Measurements from ENCODE around the gene NALCN.

The NALCN gene

DNA sequence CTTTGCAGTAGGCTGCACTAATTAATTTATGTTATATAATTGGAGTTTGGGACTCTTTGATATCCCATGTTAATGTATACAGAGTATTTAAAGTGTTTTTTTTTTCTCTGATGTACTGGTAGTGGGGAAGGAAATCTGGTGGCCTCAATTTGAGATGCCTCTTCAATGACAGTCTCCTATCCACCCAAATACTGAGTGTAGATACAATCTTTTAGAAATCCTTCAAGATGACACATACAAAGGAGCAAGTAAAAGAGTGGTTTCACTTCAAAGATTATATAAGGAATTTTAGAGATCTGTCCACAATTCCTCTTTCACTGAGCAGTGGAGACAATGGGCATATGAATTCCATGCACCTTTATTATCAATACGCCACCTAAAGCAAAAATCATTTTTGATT is 15.1 kb downstream of the NALCN start:
- H4K20me1 ChIP-seq (ENCODE audit: low read depth, low read length), result no peaks in the 10 kb centered on the region
- H3F3A ChIP-seq (ENCODE audit: insufficient read depth), result no peaks in the 10 kb centered on the region
- TF ChIP-seq, protein P1, sequence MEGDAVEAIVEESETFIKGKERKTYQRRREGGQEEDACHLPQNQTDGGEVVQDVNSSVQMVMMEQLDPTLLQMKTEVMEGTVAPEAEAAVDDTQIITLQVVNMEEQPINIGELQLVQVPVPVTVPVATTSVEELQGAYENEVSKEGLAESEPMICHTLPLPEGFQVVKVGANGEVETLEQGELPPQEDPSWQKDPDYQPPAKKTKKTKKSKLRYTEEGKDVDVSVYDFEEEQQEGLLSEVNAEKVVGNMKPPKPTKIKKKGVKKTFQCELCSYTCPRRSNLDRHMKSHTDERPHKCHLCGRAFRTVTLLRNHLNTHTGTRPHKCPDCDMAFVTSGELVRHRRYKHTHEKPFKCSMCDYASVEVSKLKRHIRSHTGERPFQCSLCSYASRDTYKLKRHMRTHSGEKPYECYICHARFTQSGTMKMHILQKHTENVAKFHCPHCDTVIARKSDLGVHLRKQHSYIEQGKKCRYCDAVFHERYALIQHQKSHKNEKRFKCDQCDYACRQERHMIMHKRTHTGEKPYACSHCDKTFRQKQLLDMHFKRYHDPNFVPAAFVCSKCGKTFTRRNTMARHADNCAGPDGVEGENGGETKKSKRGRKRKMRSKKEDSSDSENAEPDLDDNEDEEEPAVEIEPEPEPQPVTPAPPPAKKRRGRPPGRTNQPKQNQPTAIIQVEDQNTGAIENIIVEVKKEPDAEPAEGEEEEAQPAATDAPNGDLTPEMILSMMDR (IDR thresholded peaks at IDR 0.05; ENCODE audit: insufficient read depth, low read length, poor library complexity, severe bottlenecking), result no peak
- no peak for TF ChIP-seq EZH2phosphoT487 (conservative IDR thresholded peaks at IDR 0.05; ENCODE audit: low read length)
- no peaks in the 10 kb centered on the region for H3K9me2 ChIP-seq (replicated peaks; ENCODE audit: insufficient read depth, low read length)
- H3K36me3 ChIP-seq (ENCODE audit: low read length), result no peaks in the 10 kb centered on the region
- no peak overlapping the region for H3K4me3 ChIP-seq (ENCODE audit: insufficient read depth, low read length, poor library complexity, severe bottlenecking)
- H3K4me2 ChIP-seq (ENCODE audit: low read depth, low read length, poor library complexity, severe bottlenecking), result no peak overlapping the region
- H3K9ac ChIP-seq (ENCODE audit: low read length), result no peak overlapping the region
- H3K27ac ChIP-seq (ENCODE audit: low read depth, low read length), result no peak overlapping the region
- H2AFZ ChIP-seq (ENCODE audit: low read depth, low read length, severe bottlenecking), result no peak overlapping the region
- H3K9me3 ChIP-seq (ENCODE audit: insufficient read depth, low read length), result no peaks in the 10 kb centered on the region
- no peaks in the 10 kb centered on the region for H3K27me3 ChIP-seq (ENCODE audit: low read length)
- H3K79me2 ChIP-seq (ENCODE audit: insufficient read depth, low read length), result no peaks in the 10 kb centered on the region

GRCh38 chr13:101399365-101399764 is 16.9 kb downstream of the NALCN start:
- Histone ChIP-seq H3K9me3 (ENCODE audit: insufficient read depth, low read length) (no peaks in the 10 kb centered on the region), H3K27ac (ENCODE audit: low read depth, low read length) (no peak overlapping the region), H3F3A (ENCODE audit: insufficient read depth) (no peaks in the 10 kb centered on the region), H3K36me3 (ENCODE audit: low read length) (no peaks in the 10 kb centered on the region), H3K27me3 (ENCODE audit: low read length) (no peaks in the 10 kb centered on the region), H3K79me2 (ENCODE audit: insufficient read depth, low read length) (no peaks in the 10 kb centered on the region), H3K4me3 (ENCODE audit: insufficient read depth, low read length, poor library complexity, severe bottlenecking) (no peak overlapping the region), H4K20me1 (ENCODE audit: low read depth, low read length) (no peaks in the 10 kb centered on the region), H3K4me2 (ENCODE audit: low read depth, low read length, poor library complexity, severe bottlenecking) (no peak overlapping the region), H3K9ac (ENCODE audit: low read length) (no peak overlapping the region), H3K9me2 (replicated peaks; ENCODE audit: insufficient read depth, low read length) (no peaks in the 10 kb centered on the region), H2AFZ (ENCODE audit: low read depth, low read length, severe bottlenecking) (no peak overlapping the region)
- TF ChIP-seq EZH2phosphoT487 (conservative IDR thresholded peaks at IDR 0.05; ENCODE audit: low read length), result no peak
- TF ChIP-seq, protein P1 (IDR thresholded peaks at IDR 0.05; ENCODE audit: insufficient read depth, low read length, poor library complexity, severe bottlenecking), result no peak

DNA sequence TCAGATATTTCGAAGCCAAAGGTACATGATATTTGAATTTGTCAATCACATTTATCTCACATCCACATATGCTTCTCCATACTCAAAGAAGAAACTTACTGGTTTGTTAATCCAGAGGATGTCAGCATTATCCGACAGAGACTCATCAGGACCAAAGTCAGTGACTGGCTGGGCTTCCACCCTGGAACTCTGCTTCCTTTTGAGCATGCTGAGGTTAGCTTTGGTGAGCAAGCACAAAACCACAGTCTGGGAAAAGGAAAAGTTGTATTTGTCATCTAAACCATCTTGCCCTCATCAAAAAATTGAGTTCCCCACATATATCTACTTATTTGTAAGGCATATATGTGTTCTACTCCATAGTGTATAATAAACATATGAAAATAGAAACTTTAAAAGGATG is 17.4 kb downstream of the NALCN start:
- H3K9me3 ChIP-seq (ENCODE audit: insufficient read depth, low read length), result no peaks in the 10 kb centered on the region
- no peak overlapping the region for H3K4me3 ChIP-seq (ENCODE audit: insufficient read depth, low read length, poor library complexity, severe bottlenecking)
- TF ChIP-seq, protein P1 (IDR thresholded peaks at IDR 0.05; ENCODE audit: insufficient read depth, low read length, poor library complexity, severe bottlenecking), result no peak
- no peak for TF ChIP-seq EZH2phosphoT487 (conservative IDR thresholded peaks at IDR 0.05; ENCODE audit: low read length)
- H3K36me3 ChIP-seq (ENCODE audit: low read length), result no peaks in the 10 kb centered on the region
- H3F3A ChIP-seq (ENCODE audit: insufficient read depth), result no peaks in the 10 kb centered on the region
- no peaks in the 10 kb centered on the region for H3K27me3 ChIP-seq (ENCODE audit: low read length)
- H4K20me1 ChIP-seq (ENCODE audit: low read depth, low read length), result no peaks in the 10 kb centered on the region
- no peak overlapping the region for H2AFZ ChIP-seq (ENCODE audit: low read depth, low read length, severe bottlenecking)
- H3K27ac ChIP-seq (ENCODE audit: low read depth, low read length), result no peak overlapping the region
- no peak overlapping the region for H3K4me2 ChIP-seq (ENCODE audit: low read depth, low read length, poor library complexity, severe bottlenecking)
- H3K9ac ChIP-seq (ENCODE audit: low read length), result no peak overlapping the region
- no peaks in the 10 kb centered on the region for H3K79me2 ChIP-seq (ENCODE audit: insufficient read depth, low read length)
- no peaks in the 10 kb centered on the region for H3K9me2 ChIP-seq (replicated peaks; ENCODE audit: insufficient read depth, low read length)

All from SU-DHL-6 (cell line).